ENCODE results near the gene ZNF561.
"Not testable (repeated sequence)": the region's sequence is repeated elsewhere in the genome, so short reads cannot be mapped to it uniquely, and the experiment has no call there.

ZNF561 gene

DNA sequence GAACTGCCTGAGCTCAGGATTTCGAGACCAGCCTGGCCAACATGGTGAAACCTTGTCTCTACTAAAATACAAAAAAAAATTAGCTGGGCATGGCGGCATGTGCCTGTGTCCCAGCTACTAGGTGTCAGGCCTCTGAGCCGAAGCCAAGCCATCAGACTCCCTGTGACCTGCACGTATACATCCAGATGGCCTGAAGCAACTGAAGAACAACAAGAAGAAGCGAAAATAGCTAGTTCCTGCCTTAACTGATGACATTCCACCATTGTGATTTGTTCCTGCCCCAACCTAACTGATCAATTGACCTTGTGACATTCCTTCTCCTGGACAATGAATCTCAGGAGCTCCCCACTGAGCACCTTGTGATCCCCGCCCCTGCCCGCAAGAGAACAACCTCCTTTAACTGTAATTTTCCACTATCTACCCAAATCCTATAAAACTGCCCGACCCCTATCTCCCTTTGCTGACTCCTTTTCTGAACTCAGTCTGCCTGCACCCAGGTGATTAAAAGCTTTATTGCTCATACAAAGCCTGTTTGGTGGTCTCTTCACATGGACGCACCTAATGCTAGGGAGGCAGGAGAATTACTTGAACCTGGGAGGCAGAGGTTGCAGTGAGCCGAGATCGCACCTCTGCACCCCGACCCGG, 38.8 kb downstream of the ZNF561 start:
- H3K4me1 ChIP-seq (ENCODE audit: control insufficient read depth, insufficient read depth, low read length); H3K9ac ChIP-seq (ENCODE audit: low read length in 2 of 2); H3K4me3 ChIP-seq (ENCODE audit: low read length in 2 of 2); H3K9me3 ChIP-seq (ENCODE audit: control insufficient read depth in 2 of 2, low read length in 2 of 2); H3K36me3 ChIP-seq (ENCODE audit: control insufficient read depth in 2 of 2, insufficient read depth in 2 of 2, low read length in 2 of 2); H3K27me3 ChIP-seq (ENCODE audit: control insufficient read depth in 1 of 2, insufficient read depth in 2 of 2, low read length in 2 of 2); H3K27ac ChIP-seq (ENCODE audit: low read length): not testable (repeated sequence)

DNA sequence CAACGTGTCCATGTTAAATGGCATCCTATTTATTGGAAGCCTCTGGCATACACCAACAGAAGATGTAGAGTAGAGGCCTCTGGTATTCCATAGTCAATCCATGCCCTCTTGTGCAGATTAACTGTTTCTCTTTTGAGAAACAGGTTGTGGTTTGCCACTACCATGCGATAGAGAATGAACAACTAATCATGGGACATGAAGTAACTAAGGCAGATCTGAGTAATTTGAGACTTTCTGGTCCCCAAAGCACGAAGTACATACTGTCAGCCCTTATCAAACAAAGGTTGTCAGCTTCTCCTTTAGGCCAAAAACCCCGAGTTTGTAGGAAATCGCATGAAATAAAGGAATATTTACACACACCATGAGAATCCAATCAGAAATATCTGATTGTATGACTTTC, 40.3 kb downstream of the ZNF561 start:
- Histone ChIP-seq H3K36me3 (ENCODE audit: control insufficient read depth in 2 of 2, insufficient read depth in 2 of 2, low read length in 2 of 2) (peaks cover 0 to 9% of the 10 kb centered on the region in 2 donors), H3K4me3 (ENCODE audit: low read length in 2 of 2) (no peak overlapping the region), H3K4me1 (ENCODE audit: control insufficient read depth, insufficient read depth, low read length) (peaks cover 8% of the 10 kb centered on the region), H3K9me3 (ENCODE audit: control insufficient read depth in 2 of 2, low read length in 2 of 2) (peaks cover 3 to 7% of the 10 kb centered on the region in 2 donors), H3K9ac (ENCODE audit: low read length in 2 of 2) (no peak overlapping the region), H3K27me3 (ENCODE audit: control insufficient read depth in 1 of 2, insufficient read depth in 2 of 2, low read length in 2 of 2) (no peaks in the 10 kb centered on the region), H3K27ac (ENCODE audit: low read length) (no peak overlapping the region)

DNA sequence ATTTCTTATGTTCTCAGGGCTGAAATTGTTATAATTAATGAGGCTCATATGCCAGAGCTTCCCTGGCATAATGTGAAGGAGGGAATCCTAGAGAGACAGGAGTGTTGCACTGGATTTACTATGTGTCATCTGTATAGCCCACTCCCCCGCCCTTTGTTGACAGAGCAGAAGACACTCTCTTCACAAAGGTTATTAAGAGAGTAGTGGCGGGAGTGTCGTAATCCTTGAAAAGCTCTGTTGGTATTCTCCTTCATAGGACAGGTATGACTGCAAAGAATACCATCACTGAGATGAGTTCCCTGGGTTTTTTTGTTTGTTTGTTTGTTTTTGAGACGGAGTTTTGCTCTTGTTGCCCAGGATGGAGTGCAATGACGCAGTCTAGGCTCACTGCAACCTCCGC, 50.8 kb downstream of the ZNF561 start:
- no peak overlapping the region for H3K4me3 ChIP-seq (ENCODE audit: low read length in 2 of 2)
- no peak overlapping the region for H3K27ac ChIP-seq (ENCODE audit: low read length)
- H3K4me1 ChIP-seq (ENCODE audit: control insufficient read depth, insufficient read depth, low read length), result no peaks in the 10 kb centered on the region
- no peaks in the 10 kb centered on the region for H3K27me3 ChIP-seq (ENCODE audit: control insufficient read depth in 1 of 2, insufficient read depth in 2 of 2, low read length in 2 of 2)
- H3K36me3 ChIP-seq (ENCODE audit: control insufficient read depth in 2 of 2, insufficient read depth in 2 of 2, low read length in 2 of 2), result peaks cover 27 to 34% of the 10 kb centered on the region in 2 donors
- H3K9ac ChIP-seq (ENCODE audit: low read length in 2 of 2), result no peak overlapping the region
- peaks cover 41 to 43% of the 10 kb centered on the region in 2 donors for H3K9me3 ChIP-seq (ENCODE audit: control insufficient read depth in 2 of 2, low read length in 2 of 2)

DNA sequence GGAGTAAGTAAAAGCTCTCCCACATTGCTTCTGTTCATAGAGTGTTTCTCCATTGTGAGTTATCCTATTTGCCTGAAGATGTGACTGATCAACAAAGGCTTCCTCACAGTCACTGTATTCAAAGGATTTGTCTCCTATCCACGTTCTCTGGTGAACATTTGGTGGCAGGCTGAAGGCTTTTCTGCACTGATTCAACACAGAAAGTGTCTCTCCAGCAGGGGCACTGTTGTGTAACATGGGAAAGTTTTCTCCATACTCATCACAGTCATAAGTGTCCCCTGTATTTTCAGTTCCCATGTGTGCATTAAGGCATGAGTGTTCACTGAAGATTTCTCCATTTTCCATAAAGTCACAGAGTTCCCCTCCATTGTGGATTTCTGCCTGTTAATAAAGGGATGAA, 54.3 kb downstream of the ZNF561 start:
- peaks cover 48% of the 10 kb centered on the region in 2 donors for H3K9me3 ChIP-seq (ENCODE audit: control insufficient read depth in 2 of 2, low read length in 2 of 2)
- peaks cover 48 to 50% of the 10 kb centered on the region in 2 donors for H3K36me3 ChIP-seq (ENCODE audit: control insufficient read depth in 2 of 2, insufficient read depth in 2 of 2, low read length in 2 of 2)

DNA sequence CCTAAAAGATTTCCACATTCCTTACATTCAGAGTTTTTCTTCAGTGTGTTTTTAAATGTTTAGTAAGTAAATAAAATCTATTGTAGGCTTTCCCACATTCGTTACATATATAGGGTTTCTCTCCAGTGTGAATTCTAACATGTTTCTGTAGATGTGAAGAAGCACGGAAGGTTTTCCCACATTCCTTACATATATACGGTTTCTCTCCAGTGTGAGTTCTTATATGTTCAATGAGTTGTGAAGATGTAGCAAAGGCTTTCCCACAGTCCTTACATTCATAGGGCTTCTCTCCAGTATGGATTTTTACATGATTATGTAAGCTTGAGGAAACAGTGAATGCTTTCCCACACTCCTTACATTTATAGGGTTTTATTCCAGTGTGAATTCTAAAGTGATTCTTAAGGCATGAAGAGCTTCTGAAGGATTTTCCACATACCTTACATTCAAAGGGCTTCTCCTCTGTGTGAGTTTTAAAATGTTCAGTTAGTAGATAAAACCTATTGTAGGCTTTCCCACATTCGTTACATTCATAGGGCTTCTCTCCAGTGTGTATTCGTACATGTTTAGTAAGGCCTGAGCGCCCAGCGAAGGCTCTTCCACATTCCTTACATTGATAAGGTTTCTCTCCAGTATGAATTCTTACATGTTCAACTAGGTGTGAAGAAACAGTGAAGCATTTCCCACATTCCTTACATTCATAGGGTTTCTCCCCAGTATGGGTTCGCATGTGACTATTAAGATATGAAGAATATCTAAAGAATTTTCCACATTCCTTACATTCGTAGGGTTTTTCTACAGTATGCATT, 54.9 kb downstream of the ZNF561 start:
- H3K9me3 ChIP-seq (ENCODE audit: control insufficient read depth in 2 of 2, low read length in 2 of 2), result peaks cover 48 to 53% of the 10 kb centered on the region in 2 donors
- H3K36me3 ChIP-seq (ENCODE audit: control insufficient read depth in 2 of 2, insufficient read depth in 2 of 2, low read length in 2 of 2), result peaks cover 52 to 57% of the 10 kb centered on the region in 2 donors
- peak overlapping the region in 1 of 2 donors; percentile 31 for H3K4me3 ChIP-seq (ENCODE audit: low read length in 2 of 2)

More for the DNA sequence above, 54.3 kb downstream of the ZNF561 start:
- Histone ChIP-seq H3K27ac (ENCODE audit: low read length) (no peak overlapping the region), H3K4me1 (ENCODE audit: control insufficient read depth, insufficient read depth, low read length) (no peaks in the 10 kb centered on the region), H3K27me3 (ENCODE audit: control insufficient read depth in 1 of 2, insufficient read depth in 2 of 2, low read length in 2 of 2) (no peaks in the 10 kb centered on the region), H3K4me3 (ENCODE audit: low read length in 2 of 2) (peak overlapping the region in 1 of 2 donors; percentile 31), H3K9ac (ENCODE audit: low read length in 2 of 2) (no peak overlapping the region)

More for the DNA sequence above, 54.9 kb downstream of the ZNF561 start:
- H3K4me1 ChIP-seq (ENCODE audit: control insufficient read depth, insufficient read depth, low read length), result no peaks in the 10 kb centered on the region
- no peak overlapping the region for H3K27ac ChIP-seq (ENCODE audit: low read length)
- H3K27me3 ChIP-seq (ENCODE audit: control insufficient read depth in 1 of 2, insufficient read depth in 2 of 2, low read length in 2 of 2), result no peaks in the 10 kb centered on the region
- no peak overlapping the region for H3K9ac ChIP-seq (ENCODE audit: low read length in 2 of 2)

All from stomach smooth muscle (tissue), 2 donors.